Right lobe of liver (tissue), 6 donors: ENCODE data around the gene PDZK1IP1. TPM values are rescaled to one million over a fixed set of nuclear protein-coding genes. Genes with fewer than 3 reads are reported as not detected.
"Not testable (repeated sequence)": the region's sequence is repeated elsewhere in the genome, so short reads cannot be mapped to it uniquely, and the experiment has no call there.

Source experiments
- ATAC-seq, 4 donors: fragments of 200-7000 bp; cut with Tn5 transposase; one replicate each; pipeline ENCODE4 v1.9.1; 2020; ENCODE audit warnings: mild to moderate bottlenecking in 4 of 4, moderate library complexity in 4 of 4
- DNase-seq, 3 donors: peaks; one replicate each; pipeline ENCODE4 v3.0.0-alpha.2; 2020
- H3K27ac ChIP-seq, 3 donors: fragments of 200-600 bp; one replicate each; pipeline ENCODE4 v1.8.0; 2022
- H3K27me3 ChIP-seq, 2 donors: fragments of 200-600 bp; one replicate each; pipeline ENCODE4 v1.8.0; 2022
- H3K36me3 ChIP-seq, 4 donors: fragments of 200-600 bp; sonication (generic) in 1 of 4; one replicate each; pipeline versions ENCODE4 v1.5.1 to v1.8.0; 2017 to 2022; ENCODE audit warnings: control low read depth in 1 of 4
- H3K4me1 ChIP-seq, 4 donors: fragments of 200-600 bp; sonication (generic) in 1 of 4; one replicate each; pipeline versions ENCODE4 v1.5.1 to v1.8.0; 2017 to 2022; ENCODE audit warnings: control low read depth in 1 of 4
- H3K4me3 ChIP-seq, 3 donors: fragments of 200-600 bp; one replicate each; pipeline ENCODE4 v1.8.0; 2022
- H3K9me3 ChIP-seq, 4 donors: fragments of 200-600 bp; sonication (generic) in 1 of 4; one replicate each; pipeline versions ENCODE4 v1.5.1 to v1.8.0; 2017 to 2022; ENCODE audit warnings: control low read depth in 1 of 4
- CTCF ChIP-seq, 4 donors: fragments of 200-600 bp in 3 of 4; fragments of 450-650 bp in 1 of 4; IDR thresholded peaks; one replicate each; pipeline versions ENCODE4 v1.5.1 to v1.8.0; 2016 to 2022; ENCODE audit warnings: antibody characterized with exemption in 4 of 4, mild to moderate bottlenecking in 2 of 4
- POLR2A ChIP-seq: fragments of 450-650 bp; IDR thresholded peaks from one replicate; pipeline ENCODE4 v1.6.1; 2017; ENCODE audit warnings: antibody characterized with exemption, mild to moderate bottlenecking
- WGBS: methylation state at CpG from one replicate; pipeline ENCODE4 v1.1.6; 2018; ENCODE audit warnings: low coverage, low lambda C conversion rate; ENCODE audit not compliant: insufficient coverage; ENCODE audit errors: missing lambda C conversion rate; 5-methylcytosine and 5-hydroxymethylcytosine counted together
- intact Hi-C, 2 donors: fragments of 100-400 bp; cut with DNase I; formaldehyde crosslinking; loops; one replicate each; pipeline versions ENCODE4 v1.11.2 to v1.14.1; 2022
- total RNA-seq, 6 experiments: library from RNA; depleted of rRNA in 2 of 6; stranded (reverse); fragments of >200 nt in 2 of 6; fragmentation: NEBNext Ultra II Directional in 3 of 6; extraction: Animal tissue kit (Norgen Biotek cat#: 25700) in 3 of 6; gene quantifications; one replicate each; pipeline versions ENCODE4 v1.1.0 to v1.2.4, GENCODE V29; 2016 to 2023
- donor health status: DM: no; HTN: yes; CAD: no.
- donor health status: DM: no; HTN: no; CAD: no.
- donor health status: DM: no; HTN: no; CAD: no.
- donor health status: DM: no; HTN: yes; CAD: no.
- donor health status: DM: no; HTN: yes; CAD: no.

PDZK1IP1 gene
- total RNA-seq, 6 experiments from 2014 or later, result 0.24 to 44.3 (median 5.4) TPM

- Histone ChIP-seq H3K27me3 (no peaks in the 10 kb centered on the region), H3K36me3 (no peaks in the 10 kb centered on the region), H3K27ac (no peak overlapping the region), H3K4me1 (no peaks in the 10 kb centered on the region), H3K4me3 (no peak overlapping the region), H3K9me3 (no peaks in the 10 kb centered on the region)
- TF ChIP-seq CTCF (IDR thresholded peaks at IDR 0.05) (no peak), POLR2A (no peak)
- DNase-seq (no peak), ATAC-seq (no peak)
- 61% methylated on average over 5 of the region's 5 CpGs for WGBS
- intact Hi-C loops, result no loop called here
Measured at GRCh38 chr1:47205918-47206317, 16.1 kb upstream of the PDZK1IP1 start.

- DNase-seq, H3K27ac ChIP-seq, ATAC-seq, H3K36me3 ChIP-seq, intact Hi-C loops, H3K27me3 ChIP-seq, H3K9me3 ChIP-seq, H3K4me1 ChIP-seq, H3K4me3 ChIP-seq: not testable (repeated sequence)
- WGBS, result 9% methylated on average over 2 of the region's 2 CpGs
Measured at GRCh38 chr1:47203504-47203903, 13.7 kb upstream of the PDZK1IP1 start.

- Histone ChIP-seq H3K9me3 (no peaks in the 10 kb centered on the region), H3K4me1 (no peaks in the 10 kb centered on the region), H3K36me3 (no peaks in the 10 kb centered on the region), H3K27me3 (no peaks in the 10 kb centered on the region), H3K27ac (no peak overlapping the region), H3K4me3 (no peak overlapping the region)
- WGBS, result 45% methylated on average over 3 of the region's 4 CpGs
- no peak for DNase-seq
- intact Hi-C loops, result no loop called here
- TF ChIP-seq CTCF (IDR thresholded peaks at IDR 0.05) (no peak), POLR2A (no peak)
- ATAC-seq, result no peak
Measured at GRCh38 chr1:47201179-47201578, 11.3 kb upstream of the PDZK1IP1 start.

- Histone ChIP-seq H3K36me3 (no peaks in the 10 kb centered on the region), H3K27ac (no peak overlapping the region), H3K9me3 (no peaks in the 10 kb centered on the region), H3K27me3 (no peaks in the 10 kb centered on the region), H3K4me3 (no peak overlapping the region), H3K4me1 (no peaks in the 10 kb centered on the region)
- intact Hi-C loops, result no loop called here
- ATAC-seq (no peak), DNase-seq (no peak)
- WGBS, result 60% methylated on average over 3 of the region's 4 CpGs
- no peak for TF ChIP-seq CTCF (IDR thresholded peaks at IDR 0.05)
- no peak for TF ChIP-seq POLR2A
Measured at GRCh38 chr1:47198214-47198613, 8.4 kb upstream of the PDZK1IP1 start.

- TF ChIP-seq CTCF (IDR thresholded peaks at IDR 0.05) (no peak), POLR2A (no peak)
- H3K4me3 ChIP-seq, result no peak overlapping the region
- no peak overlapping the region for H3K27ac ChIP-seq
- H3K36me3 ChIP-seq, result no peaks in the 10 kb centered on the region
- no peaks in the 10 kb centered on the region for H3K27me3 ChIP-seq
- WGBS, result no CpG with 5 or more reads among the region's 3 CpGs
- DNase-seq (no peak), ATAC-seq (no peak)
- intact Hi-C loops, result no loop called here
- H3K4me1 ChIP-seq, result peaks cover 0 to 10% (median 0%) of the 10 kb centered on the region in 4 donors
- H3K9me3 ChIP-seq, result no peaks in the 10 kb centered on the region
Measured at GRCh38 chr1:47196622-47197021, 6.8 kb upstream of the PDZK1IP1 start.

GRCh38 chr1:47195981-47196380 is 6.1 kb upstream of the PDZK1IP1 start:
- H3K4me3 ChIP-seq, H3K27ac ChIP-seq, H3K9me3 ChIP-seq, H3K27me3 ChIP-seq, H3K36me3 ChIP-seq, DNase-seq, ATAC-seq, intact Hi-C loops: not testable (repeated sequence)
- WGBS, result 82% methylated on average over 9 of the region's 9 CpGs
- peaks cover 0 to 13% (median 0%) of the 10 kb centered on the region in 4 donors for H3K4me1 ChIP-seq
